Measurements from ENCODE around the gene RTEL1.
"Not testable (repeated sequence)": the region's sequence is repeated elsewhere in the genome, so short reads cannot be mapped to it uniquely, and the experiment has no call there.

Gene RTEL1, protein sequence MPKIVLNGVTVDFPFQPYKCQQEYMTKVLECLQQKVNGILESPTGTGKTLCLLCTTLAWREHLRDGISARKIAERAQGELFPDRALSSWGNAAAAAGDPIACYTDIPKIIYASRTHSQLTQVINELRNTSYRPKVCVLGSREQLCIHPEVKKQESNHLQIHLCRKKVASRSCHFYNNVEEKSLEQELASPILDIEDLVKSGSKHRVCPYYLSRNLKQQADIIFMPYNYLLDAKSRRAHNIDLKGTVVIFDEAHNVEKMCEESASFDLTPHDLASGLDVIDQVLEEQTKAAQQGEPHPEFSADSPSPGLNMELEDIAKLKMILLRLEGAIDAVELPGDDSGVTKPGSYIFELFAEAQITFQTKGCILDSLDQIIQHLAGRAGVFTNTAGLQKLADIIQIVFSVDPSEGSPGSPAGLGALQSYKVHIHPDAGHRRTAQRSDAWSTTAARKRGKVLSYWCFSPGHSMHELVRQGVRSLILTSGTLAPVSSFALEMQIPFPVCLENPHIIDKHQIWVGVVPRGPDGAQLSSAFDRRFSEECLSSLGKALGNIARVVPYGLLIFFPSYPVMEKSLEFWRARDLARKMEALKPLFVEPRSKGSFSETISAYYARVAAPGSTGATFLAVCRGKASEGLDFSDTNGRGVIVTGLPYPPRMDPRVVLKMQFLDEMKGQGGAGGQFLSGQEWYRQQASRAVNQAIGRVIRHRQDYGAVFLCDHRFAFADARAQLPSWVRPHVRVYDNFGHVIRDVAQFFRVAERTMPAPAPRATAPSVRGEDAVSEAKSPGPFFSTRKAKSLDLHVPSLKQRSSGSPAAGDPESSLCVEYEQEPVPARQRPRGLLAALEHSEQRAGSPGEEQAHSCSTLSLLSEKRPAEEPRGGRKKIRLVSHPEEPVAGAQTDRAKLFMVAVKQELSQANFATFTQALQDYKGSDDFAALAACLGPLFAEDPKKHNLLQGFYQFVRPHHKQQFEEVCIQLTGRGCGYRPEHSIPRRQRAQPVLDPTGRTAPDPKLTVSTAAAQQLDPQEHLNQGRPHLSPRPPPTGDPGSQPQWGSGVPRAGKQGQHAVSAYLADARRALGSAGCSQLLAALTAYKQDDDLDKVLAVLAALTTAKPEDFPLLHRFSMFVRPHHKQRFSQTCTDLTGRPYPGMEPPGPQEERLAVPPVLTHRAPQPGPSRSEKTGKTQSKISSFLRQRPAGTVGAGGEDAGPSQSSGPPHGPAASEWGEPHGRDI (N-terminal part only)

DNA sequence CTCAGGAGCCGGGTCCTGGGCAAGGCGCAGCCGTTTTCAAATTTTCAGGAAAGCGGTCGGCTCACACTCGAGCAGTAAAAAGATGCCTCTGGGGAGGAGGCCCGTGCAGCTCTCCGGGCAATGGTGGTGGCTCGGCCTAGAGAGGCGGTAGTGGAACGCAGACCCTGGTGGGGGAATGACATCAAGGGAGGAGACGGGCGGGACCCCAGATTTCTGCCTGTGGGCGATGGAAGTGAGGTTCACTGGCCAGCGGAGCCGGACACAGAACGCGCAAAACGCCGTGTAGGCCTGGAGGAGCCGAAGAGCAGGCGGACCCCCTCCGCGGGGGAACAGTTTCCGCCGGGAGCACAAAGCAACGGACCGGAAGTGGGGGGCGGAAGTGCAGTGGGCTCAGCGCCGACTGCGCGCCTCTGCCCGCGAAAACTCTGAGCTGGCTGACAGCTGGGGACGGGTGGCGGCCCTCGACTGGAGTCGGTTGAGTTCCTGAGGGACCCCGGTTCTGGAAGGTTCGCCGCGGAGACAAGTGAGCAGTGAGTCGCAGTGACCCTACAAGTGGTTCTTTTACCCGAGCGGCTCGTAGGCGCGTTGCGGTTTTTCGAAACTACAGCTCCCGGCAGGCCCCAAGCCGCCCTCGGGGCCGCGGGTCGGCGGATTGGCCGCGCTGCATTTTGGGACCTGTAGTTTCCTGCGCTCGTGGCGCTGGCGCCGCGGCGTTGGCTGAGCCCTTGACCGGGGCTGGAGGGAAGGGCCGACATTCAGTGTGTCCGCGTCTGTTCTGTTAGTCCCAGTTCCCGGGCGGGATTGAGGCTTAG is at the start of gene RTEL1:
Gene RTEL1 (plus strand): TSS at position 376 of the 812 bp plus-strand sequence. CDS start 1,091 bp downstream, outside the sequence.
- DNase-seq = peak; percentile 87

DNA sequence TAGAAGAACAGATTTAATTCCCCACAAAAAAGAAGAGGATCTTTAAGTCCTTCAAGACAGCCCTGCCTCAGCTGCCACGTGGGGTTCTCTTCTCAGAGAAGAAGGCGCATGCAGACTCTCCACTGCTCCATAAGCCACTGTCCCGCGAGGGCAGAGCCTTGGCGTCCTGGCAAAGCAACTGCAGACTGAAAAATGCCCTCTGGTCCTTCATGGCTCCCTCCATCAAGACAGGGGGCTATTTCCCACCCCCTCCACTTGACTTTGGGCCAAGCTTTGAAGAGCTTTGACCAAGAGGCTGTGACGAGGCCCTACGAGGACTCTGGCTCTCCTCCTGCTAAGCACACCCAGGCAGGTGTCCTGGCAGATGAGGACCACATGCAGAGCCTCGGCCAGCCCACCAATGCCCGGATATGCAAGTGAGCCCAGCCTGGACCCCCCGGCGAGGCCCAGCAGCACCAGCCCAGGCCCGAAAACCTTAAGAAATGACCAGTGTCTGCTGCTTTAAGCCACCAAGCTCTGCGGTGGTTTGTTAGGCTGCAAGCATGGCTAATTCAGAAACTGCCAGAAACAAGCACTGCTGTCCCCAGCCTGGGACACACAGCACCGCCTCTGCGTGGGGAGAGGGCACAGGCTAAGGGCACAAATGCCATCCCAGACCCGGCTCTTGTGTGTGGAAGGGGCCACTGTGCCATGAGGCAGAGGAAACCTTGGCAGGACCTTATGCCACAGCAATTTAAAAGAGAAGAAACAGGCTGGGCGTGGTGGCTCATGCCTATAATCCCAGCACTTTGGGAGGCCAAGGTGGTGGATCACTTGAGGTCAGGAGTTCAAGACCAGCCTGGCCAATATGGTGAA is 47.3 kb upstream of the RTEL1 start:
- no peak for DNase-seq

DNA sequence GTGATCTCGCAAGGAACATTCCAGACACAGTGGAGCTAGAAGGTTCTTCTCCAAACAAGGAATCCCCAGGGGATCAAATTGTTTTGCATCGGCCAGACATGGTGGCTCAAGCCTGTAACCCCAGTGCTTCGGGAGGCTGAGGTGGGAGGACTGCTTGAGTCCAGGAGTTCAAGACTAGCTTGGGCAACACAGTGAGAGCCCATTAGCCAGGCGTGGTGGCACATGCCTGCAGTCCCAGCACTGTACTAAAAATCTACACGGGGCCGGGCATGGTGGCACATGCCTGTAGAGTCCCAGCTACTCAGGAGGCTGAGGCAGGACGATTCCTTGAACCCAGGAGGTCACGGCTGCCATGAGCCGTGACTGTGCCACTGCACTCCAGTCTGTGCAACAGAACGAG is 46.5 kb upstream of the RTEL1 start:
- DNase-seq = no peak

DNA sequence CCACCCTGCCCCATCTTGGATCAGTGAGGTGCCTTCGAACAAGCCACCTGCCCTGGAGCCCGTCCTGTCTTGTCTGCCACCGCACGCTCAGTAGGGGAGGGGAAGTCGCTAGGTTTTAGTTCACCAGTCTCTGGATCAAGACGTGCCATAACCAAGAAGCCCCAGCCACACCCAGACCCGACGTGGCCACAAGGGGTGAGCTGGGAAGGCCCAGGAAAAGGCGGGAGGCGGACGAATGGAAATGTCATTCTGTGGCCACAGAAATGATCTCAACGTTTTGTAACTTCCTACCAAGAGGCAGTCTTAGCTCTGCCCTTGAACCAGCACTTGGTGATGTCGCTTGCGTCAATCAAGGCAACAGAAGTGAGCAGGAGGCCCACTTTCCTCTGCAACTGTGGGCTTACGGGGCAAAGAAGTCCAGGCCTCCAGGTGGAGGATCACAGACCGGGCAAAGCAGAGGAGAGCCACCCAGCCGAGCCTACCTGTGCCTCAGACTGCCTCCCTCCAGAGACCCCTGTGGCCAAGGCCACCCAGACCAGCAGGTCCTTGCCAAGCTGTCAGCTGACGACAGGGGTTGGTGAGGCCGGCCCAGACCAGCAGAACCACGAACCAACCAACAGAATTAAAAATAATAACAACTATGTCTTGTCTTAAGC is 45.7 kb upstream of the RTEL1 start:
- no peak for DNase-seq

DNA sequence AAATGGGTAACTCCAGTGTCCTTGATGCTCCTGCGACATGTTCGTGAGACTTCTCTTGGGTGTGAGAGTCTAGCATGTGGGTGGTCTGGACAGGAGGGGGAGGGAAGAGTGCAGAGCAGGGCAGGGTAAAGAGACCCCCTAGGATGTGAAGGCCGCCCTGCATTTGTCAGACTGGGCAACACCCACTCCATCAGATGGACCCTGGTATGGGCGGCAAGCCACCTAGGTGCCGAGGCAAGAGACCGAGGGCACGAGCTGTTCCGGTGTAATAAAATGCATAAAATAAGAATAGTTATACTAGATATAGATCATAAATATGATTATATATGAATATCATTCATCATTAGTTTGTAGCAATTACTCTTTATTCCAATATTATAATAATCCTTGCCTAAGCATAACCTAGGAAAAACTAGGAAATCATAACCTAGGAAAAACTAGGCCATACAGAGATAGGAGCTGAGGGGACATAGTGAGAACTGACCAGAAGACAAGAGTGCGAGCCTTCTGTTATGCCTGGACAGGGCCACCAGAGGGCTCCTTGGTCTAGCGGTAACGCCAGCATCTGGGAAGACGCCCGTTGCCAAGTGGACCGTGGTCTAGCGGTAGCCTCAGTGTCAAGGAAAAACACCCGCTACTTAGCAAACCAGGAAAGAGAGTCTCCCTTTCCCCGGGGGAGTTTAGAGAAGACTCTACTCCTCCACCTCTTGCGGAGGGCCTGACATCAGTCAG is 44.1 kb upstream of the RTEL1 start:
- DNase-seq = not testable (repeated sequence)

DNA sequence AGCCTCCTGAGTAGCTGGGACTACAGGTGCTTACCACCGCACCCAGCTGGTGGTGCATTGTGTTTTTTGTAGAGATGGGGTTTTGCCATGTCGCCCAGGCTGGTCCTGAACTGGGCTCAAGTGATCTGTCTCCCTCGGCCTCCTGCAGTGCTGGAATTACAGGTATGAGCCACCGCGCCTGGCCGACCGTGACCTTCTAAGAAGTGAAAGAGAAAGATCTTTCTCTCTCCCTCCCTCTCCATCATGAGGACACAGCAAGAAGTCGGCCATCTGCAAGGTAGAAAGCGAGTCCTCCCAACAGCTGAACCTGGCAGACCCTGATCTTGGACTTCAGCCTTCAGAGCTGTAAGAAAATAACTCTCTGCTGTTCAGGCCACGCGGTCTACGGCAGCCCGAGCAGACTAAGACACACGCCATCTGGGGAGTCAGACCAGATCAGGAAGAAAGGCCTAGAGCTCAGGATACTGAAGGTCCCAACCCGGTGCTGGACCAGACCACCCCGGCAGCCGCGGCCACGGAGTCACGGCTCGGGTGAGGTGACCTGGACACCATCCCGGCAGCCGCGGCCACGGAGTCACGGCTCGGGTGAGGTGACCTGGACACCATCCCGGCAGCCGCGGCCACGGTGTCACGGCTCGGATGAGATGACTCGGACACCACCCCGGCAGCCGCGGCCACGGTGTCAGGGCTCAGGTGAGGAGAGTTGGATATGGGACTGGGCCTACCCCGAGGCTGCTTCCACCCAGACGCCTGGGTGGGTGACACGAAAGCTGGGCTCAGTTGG is 40.8 kb upstream of the RTEL1 start:
- no peak for DNase-seq

DNA sequence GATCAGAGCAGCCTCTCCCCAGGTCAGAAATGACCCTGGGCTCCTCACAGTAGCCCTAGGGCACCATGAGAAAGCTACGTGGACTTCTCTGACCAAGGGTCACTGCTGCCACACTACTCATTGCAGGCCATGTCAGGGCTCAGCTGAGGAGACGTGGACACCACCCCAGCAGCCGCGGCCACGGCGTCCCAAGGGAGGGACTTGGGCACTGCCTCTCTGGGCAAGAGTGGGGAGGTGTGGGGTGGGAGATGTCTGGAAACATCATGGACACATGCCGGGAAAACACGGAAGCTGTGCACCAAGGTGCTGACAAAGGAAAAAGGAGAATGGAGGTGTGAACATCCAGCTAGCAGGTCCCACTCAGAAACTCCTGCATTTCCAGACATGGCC is 40.2 kb upstream of the RTEL1 start:
- no peak for DNase-seq

DNA sequence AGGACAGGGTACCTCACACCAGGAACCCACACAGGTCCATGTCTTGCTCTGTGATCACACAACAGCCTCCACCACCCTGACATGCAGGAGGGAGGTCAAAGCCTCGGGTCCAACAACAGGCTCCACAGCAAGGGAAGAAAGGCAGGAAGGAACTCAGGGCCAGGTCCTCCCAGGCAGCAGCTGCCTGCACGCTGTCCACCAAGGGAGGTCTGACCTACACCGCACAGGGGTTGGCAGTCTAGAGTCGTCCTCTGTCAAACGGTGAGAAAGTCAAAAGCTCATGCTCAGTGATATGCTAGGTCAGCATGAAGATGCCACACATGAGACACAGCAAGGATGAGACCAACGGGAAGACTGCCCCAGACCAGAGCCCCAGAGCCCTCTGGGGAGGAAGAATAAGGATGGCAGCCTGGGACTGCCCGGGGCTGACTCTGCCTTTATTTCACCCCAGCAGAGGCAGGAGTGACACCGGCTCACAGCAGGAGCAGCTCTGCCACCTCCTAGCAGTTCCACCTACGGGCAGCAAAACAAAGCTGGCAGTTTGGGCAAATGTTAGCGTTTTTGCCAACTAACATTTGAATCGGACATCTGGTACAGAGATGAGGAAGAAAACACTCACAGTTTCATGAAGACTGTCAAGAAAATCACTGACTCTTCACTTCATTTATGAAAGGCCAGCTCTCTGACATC is 39.7 kb upstream of the RTEL1 start:
- no peak for DNase-seq

DNA sequence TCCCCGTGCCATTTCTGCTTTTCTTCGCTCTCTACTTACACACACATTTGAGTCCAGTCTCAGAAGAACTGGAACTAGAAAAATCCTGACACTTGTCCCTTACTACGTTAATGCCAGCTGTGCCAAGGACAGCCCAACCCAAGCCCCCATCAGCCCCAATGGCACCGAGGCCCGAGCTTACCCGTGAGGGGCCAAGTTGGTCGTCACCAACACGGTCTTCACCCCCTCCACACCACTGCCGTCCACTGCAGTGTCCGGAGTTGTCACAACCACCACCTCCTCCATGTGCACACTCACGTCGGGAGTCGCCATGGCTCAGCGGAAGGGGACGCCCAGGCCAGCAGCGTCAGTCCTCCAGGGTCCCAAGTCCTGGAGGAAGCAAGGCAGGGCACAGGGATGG is 39.0 kb upstream of the RTEL1 start:
- no peak for DNase-seq

DNA sequence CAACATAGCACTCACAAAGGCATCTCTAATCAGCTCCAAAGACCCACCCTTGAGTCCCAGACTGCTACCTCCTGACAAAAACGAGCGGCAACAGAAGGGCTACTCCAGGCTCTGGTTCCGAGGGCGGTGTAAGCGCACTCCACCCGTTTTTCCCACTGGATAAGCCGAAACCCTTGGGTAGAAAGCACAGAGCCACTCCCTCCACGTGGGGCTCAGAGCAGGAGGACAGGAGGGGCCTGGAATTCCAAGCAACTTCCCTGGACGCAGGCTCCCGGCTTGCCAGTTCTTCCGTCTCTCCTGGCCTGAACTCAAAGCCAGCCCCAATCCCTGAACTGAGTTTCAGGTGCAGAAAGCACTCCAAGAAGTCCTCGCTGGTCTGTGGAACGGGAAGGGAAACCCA is 38.6 kb upstream of the RTEL1 start:
- DNase-seq = no peak

DNA sequence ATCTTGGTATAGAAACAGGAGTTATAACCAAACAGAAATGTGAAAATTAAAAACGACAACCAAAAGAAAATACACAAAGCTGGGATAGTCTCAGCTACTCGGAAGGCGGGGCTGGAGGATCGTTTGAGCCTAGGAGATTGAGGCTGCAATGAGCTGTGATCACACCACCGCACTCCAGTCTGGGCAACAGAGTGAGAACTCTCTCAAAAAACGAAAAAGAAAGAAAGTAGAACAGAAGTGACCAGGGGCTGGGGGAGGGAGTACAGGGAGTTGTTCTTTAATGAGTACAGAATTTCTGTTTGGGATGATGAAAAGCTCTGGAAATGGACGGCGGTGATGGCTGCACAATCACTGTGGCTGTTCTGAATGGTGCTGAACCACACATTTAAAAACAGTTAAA is 37.1 kb upstream of the RTEL1 start:
- DNase-seq = no peak

DNA sequence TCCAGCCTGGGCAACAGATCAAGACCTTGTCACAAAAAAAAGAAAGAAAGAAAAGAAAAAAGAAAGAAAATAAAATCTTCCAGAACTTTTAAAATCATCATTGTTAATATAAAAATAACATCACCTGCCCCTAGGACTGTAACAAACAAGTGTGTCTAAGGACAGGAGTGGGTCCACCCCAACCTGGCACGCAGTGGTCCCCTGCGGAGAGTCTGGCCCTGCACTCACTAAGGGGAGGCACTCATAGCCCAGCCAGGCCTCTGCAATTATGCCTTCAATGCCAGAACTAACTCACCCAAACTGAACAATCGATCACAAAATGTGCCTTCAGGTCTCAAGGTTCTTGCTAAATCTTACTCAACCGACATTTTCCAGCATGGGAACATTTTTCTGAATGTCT is 36.0 kb upstream of the RTEL1 start:
- DNase-seq = no peak

DNA sequence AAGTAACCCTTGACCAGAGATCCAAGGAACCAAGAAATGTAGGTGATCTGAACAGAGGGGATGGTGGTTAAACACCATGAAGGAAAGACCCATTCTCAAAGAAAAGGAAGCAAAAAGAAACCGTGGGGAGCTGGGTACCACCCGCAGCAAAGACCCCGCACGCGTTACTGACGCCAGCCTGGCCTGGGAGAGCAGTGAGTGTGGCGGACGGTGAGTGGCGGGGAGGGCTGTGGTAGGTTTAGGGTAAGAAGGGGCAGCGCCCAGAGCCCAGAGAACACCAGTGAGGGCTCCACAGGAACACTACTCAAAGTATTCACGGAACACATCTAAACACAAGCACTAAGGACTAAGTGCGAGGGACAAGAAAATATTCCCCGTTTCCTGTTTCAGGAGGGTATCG is 35.4 kb upstream of the RTEL1 start:
- no peak for DNase-seq

DNA sequence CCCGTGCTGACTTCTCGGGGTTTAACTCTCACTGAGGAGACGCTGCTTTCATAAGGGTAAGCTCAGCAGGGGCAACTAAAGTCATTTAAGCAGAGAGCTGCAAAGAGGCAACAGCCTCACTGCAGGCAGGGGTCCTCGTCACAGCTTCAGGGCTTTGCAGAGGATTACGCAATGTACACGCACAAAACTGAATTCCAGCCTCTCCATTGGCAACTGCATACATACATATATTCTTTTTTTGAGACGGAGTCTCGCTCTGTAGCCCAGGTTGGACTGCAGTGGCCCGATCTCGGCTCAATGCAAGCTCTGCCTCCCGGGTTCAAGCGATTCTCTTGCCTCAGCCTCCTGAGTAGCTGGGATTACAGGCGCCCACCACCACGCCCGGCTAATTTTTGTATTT is 33.6 kb upstream of the RTEL1 start:
- no peak for DNase-seq

DNA sequence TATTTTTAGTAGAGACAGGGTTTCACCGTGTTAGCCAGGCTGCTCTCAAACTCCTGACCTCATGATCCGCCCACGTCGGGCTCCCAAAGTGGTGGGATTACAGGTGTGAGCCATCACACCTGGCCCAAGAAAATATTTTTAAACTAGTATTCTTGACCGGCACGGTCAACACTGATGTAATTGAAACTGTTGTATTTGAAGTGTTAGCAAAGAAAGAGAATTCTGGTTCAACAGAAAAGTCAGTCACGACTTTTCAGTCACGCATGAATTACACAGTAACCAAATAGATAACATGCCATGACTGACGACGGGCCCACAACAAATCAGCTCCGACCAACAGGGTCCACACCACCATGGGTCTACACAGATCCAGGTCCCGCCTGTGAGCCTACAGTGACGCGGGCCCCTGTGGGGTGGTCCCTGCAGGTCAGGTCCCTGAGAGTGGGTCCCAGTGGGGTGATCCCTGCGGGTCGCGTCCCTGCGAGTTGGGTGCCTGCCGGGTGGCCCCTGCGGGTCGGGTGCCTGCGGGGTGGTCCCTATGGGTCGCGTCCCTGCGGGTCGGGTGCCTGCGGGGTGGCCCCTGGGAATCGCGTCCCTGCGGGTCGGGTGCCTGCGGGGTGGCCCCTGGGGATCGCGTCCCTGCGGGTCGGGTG is 32.2 kb upstream of the RTEL1 start:
- DNase-seq = no peak

DNA sequence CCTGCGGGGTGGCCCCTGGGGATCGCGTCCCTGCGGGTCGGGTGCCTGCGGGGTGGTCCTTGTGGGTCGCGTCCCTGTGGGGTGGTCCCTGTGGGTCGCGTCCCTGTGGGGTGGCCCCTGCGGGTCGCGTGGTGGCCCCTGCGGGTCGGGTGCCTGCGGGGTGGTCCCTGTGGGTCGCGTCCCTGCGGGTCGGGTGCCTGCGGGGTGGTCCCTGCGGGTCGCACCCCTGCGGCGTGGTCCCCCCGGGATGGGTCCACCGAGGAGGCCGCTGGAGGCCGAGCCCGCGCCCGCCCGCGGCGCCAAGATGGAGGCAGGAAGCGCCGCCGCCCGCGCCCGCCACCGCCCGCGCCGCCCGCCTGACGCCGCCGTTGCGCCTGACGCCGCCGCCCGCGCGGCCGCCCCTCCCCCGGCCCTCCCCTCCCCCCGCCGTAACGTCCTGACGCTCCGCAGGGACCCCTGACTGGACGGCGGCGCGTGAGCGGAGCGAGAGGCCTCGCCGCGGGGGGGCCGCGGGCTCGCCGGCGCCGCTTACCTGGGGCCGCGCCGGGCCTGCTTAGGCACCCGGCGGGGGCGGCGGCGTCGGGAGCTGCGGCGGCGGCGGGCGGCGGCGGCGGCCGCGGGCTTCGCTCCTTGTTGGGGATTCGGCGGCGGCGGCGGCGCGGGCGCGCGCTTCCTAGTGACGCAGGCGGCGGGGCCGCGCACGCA is 31.5 kb upstream of the RTEL1 start, which contains the start of gene GMEB2:
Gene GMEB2 (minus strand): TSS at position 678 of the 705 bp plus-strand sequence. CDS start 7,704 bp downstream, outside the sequence.
- peak; percentile 75 for DNase-seq

DNA sequence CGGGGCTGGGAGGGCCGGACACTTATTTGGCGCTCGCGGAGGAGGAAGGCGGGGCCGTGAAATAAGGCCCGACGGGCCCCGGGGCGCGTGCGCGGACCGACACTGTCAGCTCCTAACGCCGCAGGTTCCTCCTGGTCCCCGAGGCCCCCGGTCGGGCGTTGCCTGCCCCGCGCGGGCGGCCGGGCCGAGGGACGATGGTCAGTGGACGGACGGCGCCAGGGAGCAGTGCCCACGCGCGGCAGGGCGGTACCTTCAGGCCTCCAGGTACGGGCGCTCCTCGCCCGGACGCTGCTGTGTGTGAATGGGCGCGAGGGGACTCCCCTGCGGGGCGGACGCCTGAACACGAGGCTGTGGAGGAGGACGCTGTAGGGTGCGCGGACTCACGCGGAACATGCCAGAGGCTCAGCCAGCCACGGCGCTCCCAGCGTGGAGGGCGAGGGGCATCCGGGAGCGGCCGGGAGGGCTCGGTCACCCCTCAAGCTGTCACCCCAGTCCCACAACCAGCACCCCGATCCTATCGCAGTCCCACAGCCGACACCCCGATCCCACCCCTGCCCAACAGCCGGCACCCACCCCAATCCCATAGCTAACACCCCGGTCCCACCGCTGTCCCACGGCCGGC is 30.9 kb upstream of the RTEL1 start:
- DNase-seq = peak; percentile 91
